ENCODE results near the gene WDR89.
"Not testable (repeated sequence)": the region's sequence is repeated elsewhere in the genome, so short reads cannot be mapped to it uniquely, and the experiment has no call there.

GRCh38 chr14:63636094-63636635 lies 5.5 kb downstream of the WDR89 start:
- not testable (repeated sequence) for TF ChIP-seq POLR2A, CTCF (IDR thresholded peaks at IDR 0.05)

Measured in uterus (tissue), 2 donors.